Activated T-cell treated with anti-CD3 and anti-CD28 coated beads, Interleukin-2, amount 50 U/mL, for 1 hour (primary cell): ENCODE data around the gene NEK1.
"Not testable (repeated sequence)": the region's sequence is repeated elsewhere in the genome, so short reads cannot be mapped to it uniquely, and the experiment has no call there.

ENCODE experiments used
- DNase-seq: peaks from one replicate; pipeline ENCODE4 v3.0.0-alpha.2; 2020

NEK1 gene

DNA sequence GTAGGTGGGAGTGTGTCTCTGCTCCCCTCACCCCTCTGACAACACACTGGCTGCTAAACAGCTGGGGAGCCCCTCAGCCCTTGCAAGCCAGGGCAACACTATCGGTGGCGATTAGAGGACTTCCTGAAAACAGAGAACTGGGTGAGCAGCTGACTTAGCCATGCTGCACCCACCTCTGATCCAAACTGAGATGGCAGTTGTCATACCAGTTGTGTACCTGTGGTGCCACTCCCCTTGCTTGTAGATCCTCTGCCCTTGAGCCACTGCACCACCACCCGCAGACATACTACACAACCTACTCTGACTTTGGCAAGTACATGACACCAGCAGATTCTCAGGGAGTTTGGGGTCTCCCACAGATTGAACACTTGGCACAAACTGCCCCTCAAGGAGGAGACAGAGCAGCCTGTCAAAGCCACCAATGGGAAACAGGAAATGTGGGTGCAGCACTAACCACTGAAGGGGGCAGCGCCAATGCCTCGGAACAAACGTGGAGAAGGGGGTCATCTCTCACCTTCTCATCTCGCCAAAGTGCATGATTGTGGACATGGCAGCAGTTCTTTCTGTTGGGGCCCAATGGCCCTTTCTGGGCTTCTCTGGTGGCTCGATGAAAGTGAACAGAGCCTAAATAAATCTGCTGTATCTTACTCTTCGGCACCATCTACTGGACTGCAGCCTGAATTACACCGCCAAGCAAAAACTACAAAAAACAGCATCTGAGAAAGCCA, 119.8 kb downstream of the NEK1 start:
- no peak for DNase-seq

DNA sequence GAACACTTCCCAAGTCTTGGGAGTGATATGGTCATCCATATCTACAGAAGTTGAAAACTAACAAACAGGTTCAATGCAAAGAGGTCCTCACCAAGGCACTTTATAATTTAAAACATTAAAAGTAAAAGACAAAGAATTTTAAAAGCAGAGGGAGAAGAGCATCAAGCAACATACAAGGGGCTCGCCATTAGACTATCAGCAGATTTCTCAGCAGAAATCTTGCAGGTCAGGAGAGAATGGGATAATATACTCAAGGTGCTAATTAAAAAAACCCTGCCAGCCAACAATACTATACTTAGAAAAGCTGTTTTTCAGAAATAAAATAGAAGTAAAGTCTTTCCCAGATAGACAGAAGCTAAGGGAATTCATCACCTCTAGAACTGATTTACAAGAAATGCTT, 121.2 kb downstream of the NEK1 start:
- DNase-seq: no peak

DNA sequence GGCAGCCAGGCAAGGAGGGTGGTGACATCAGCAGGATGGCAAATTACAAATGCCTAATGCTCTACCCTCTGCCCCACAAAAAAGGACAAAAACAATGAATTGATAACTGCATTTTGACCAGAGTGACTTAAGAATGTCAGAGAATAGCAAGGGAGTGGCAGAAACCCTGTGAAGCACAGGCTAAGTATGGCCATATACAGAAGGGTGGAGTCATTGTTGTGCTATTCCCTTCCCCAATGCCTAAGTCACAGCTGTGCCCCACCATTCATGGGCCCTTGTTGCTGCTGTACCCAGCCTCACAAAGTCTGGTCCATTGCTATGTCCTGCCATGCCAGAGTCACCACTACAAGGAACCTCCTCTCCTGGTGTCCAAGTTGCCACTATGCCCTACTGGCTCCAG, 123.1 kb downstream of the NEK1 start:
- DNase-seq: no peak

DNA sequence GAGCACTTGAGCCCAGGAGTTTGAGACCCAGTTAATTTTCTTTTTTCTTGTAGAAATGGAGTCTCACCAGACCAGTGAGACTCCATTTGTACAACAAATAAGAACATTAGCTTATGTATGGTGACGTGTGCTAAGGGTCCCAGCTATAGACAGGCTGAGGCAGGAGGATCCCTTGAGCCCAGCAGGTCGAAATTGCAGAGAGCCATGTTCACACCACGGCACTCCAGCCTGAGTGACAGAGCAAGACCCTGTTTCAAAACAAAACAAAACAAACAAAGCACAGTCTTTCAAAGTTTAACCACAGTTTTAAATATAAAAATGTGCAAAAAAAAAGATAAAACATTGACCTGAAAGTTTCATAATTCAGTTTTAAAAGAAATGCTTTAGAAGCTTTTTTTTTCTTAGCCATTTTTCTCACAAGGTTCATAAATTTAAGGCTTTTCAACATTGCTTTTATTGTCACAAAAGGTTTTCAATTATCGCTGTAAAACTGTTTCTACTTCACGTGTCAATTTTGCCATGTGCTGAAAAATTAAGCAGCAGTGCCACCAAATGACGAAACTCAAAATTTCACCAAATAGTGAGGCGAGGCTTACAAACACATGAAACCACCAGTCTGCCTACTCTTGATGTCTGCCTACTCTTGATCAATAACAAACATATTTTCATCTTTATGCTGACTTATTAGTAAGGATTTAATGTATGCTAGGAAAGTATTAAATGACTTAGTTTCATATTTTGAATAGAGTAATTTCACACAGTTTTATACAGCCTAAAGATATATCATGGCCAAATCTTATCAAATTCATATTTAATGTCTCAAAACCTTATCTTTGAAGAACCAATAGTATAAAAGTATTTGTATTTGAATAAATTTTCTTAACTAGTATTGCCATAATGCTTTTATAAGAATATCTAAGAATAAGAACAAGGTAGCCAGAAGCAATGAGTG, 126.3 kb downstream of the NEK1 start:
- DNase-seq: no peak

DNA sequence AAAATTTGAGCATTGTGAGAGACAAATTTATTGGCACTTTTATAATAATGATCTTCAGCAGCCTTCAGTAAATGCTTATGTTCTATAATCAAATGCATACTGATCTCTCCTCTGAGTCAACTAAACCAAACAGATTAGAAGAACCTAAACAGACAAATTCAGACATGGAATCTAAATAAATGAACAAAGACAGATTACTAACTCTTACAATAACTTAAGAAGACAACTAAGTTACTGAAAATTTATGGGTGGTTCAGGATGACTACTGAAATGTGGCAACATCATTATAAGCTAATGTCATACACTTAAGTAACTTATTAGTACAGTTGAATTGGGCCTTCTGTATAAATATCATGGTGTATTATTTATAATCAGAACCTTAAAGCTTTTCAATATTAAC, 127.3 kb downstream of the NEK1 start:
- DNase-seq: no peak

DNA sequence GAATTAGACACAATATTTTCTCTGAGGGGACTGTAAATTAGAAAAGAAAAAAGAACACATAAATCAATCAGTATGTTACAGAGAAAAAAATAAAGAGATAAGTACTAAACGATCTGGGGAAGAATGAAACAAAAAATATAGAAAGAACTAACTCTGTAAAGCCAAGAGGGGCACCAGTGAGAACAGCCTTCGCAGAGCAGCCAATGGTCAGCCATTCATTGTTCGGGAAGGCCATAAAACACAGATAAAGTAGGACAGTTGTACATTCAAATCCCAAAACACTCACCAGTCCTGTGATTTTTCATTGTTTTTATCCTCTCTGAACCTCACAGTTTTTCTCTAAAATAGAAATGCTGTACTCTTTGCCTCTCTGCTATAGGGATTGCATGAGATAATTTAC, 127.9 kb downstream of the NEK1 start:
- no peak for DNase-seq

DNA sequence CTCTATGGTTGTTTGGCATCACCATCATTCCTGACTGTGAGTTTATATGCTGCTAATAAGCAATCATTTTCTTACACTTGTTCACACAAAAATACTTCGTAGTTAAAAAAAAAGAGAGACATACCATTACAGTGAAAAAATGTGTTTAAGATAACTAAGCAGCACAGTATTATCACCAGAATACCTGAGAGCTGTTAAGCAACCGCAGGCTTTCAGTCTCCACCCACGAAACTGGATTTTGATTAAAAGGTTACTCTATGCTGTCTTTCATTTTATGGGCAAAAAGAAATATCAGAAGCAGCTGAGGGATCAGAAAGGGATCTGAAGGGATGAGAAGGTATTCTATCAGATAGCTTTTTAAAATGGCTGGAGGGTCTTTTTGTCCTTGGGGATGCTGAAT, 148.3 kb downstream of the NEK1 start:
- no peak for DNase-seq

DNA sequence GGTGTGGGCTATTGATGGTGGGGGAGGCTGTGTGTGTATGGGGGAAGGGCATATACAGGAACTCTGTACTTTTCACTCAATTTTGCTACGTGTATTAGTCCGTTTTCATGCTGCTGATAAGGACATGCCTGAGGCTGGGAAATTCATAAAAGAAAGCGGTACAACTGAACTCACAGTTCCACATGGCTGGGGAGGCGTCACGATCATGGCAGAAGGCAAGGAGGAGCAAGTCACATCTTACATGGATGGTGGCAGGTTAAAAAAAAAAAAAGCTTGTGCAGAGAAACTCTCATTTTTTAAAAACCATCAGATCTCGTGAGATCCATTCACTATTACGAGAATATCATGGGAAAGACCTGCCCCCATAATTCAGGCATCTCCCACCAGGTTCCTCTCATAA, 152.3 kb downstream of the NEK1 start:
- no peak for DNase-seq

DNA sequence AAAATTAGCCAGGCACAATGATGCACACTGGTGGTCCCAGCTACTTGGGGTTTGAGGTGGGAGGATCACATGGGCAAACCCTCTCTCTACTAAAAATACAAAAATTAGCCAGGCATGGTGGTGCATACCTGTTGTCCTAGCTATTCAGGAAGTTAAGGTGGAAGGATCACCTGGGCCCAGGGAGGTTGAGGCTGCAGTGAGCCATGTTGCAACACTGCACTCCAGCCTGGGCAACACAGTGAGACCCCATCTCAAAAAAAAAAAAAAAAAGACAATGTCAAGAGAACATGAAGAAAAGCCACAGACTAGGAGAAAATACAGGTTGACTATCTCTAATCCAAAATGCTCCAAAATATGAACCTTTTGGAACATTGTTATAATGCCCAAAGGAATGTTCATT, 153.8 kb downstream of the NEK1 start:
- DNase-seq: no peak

DNA sequence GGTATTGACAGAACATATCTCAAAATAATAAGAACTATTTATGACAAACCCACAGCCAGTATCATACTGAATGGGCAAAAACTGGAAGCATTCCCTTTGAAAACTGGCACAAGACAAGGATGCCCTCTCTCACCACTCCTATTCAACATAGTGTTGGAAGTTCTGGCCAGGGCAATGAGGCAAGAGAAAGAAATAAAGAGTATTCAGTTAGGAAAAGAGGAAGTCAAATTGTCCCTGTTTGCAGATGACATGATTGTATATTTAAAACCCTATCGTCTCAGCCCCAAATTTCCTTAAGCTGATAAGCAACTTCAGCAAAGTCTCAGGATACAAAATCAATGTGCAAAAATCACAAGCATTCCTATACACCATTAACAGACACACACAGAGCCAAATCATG, 159.7 kb downstream of the NEK1 start:
- DNase-seq: not testable (repeated sequence)

DNA sequence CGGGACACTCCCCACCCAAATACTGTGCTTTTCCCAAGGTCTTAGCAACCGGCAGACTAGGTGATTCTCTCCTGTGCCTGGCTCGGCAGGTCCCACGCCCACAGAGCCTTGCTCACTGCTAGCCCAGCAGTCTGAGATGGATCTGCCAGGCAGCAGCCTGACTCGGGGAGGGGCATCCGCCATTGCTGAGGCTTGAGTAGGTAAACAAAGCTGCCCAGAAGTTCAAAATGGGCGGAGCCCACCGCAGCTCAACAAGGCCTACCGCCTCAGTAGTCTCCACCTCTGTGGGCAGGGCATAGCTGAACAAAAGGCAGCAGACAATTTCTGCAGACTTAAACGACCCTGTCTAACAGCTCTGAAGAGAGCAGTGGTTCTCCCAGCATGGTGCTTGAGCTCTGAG, 163.4 kb downstream of the NEK1 start:
- not testable (repeated sequence) for DNase-seq

DNA sequence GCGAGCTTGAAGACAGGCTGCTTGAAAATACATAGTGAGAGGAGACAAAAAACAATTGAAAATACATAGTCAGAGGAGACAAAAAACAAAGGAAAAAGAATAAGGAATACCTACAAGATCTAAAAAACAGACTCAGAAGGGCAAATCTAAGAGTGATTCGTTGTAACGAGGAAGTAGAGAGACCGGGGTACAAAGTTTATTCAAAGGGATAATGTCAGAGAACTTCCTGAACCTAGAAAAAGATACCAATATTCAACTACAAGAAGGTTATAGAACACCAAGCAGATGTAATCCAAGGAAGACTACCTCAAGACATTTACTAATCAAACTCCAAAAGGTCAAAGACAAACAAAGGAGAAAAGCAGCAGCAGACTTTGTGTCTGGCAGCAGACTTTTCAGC, 165.6 kb downstream of the NEK1 start:
- no peak for DNase-seq

DNA sequence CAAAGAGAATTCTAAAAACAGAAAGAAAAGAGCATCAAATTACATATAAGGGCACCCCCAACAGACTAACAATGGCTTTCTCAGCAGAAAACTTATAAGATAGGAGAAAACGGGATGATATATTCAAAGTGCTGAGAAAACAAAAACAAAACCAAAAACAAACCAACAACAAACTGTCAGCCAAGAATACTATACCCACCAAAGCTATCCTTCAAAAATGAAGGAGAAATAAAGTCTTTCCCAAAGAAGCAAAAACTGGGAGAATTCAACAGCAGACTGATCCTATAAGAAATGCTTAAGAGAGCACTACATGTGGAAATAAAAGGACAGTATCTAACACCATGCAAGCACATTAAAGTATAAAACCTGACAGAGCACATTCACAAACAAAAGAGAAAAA, 168.6 kb downstream of the NEK1 start:
- DNase-seq: no peak

DNA sequence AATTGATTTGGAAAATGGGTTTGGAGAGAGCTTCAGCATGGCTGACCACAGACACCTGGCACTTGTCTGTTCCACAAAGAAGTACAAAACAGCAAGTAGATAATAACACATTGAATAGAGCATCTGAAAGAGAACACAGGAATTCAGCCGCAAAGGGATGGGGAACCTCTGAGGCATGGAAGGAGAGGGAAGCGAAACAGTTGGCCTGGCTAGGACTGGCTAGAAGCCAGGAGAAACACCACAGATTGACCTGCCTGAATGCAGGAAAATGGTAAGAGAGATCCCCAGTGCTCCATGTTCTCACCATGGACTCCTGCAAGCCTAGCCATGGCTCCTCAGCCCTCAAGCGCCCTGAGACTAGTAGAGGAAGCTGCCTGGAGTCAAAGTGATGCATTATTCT, 171.9 kb downstream of the NEK1 start:
- DNase-seq: no peak

DNA sequence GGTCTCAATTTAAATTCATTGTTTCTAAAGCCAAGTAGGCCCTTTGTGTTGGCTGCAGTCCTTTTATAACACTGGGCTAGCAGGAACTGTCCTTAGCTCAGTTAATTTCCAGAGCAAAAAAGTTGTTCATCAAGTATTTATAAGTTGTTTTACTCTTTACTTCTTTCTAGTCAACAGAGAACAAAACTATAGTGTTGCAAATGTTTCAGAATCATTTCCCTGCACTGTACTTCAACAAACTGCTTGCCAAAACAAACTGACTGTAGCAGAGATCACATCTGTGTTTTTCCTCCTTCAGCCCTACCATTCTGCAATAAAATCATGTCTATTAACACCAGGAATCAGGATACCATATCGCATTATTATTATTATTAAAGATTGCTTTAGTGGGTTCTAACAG, 173.1 kb downstream of the NEK1 start:
- no peak for DNase-seq

DNA sequence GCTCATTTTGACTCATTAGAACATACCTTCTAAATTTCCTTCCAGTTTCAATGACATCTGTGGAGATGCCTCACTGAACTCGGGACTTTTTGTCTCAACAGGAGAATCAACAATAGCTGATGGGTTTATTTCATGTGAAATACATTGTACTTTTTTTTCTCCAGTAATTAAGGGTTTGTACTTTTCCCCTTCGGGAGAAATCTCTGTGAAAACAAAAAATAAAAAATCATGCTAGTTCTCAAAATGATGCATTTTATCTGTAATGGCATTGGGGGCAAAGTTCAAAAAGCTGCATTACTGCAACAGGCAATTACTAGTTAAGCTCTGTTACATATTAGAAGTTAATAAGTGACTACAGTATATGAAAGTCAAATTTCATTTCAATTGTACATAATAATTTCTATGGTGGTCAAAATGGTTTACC, 174.3 kb downstream of the NEK1 start:
- DNase-seq: no peak

DNA sequence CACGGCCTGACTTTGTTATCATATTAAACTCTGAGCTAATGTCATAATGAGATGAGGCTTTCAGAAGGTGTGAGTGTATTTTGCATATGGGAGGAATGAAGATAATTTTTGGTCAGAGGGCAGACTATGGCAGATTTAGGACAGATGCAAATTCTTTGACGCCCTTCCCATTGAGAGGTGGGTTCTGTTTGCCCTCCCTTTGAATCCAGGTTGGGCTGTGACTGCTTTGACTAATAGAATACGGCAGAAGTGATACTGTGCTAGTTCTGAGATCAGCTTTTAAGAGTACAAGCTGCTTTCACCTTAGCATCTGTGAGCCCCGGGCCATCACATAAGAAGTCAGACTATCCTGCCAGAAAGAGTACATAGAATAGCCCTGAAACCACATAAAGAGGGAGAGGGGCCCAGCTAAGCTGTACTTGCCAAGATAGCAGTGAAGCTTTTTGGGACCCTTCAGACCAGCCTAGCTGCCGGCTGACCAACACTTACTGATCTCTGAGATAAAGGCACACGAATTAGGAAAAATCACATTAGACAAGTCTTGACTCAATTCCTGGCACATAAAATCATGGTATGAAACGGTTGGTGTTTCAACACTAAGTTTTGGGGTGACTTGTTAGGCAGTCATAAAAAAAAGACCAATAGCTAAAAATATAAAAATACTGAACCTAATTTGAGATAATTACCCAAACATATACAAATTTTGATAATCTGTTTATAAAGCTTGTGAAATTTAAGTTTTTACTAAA, 174.9 kb downstream of the NEK1 start:
- DNase-seq: no peak

DNA sequence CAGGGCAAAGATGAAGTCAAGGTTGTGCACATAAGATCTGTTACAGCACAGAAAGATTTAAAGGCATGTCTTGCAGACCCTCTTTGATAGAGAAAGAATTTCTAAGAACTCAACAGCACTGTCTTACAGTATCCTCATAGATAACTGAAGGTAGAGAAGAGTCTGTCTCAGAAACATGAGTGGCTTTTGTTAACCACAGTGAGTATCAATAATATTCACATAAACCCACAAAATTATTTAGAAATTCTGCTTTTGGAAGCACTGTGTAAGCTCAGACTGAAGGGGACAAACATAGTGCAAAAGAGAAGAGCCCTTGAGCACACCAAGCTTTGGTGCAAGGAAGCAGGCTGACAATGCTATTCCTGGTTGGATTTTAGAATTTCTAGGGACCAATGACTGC, 175.6 kb downstream of the NEK1 start:
- DNase-seq: no peak

DNA sequence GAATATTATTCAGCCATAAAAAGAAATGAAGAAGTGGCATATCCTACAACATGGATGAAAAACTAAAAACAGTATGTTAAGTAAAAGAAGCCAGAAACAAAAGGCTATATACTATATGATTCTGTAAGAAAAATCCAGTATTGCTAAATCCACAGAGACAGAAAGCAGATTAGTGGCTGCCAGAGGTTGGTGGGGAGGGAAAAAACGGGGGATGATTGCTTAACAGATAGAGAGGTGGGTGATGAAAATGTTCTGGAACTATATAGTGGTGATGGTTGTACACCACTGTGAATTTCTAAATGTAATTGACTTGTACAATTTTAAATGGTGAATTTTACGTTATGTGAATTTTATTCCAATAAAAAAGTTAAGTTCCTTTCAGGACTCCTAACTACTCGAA, 184.0 kb downstream of the NEK1 start:
- DNase-seq: no peak

DNA sequence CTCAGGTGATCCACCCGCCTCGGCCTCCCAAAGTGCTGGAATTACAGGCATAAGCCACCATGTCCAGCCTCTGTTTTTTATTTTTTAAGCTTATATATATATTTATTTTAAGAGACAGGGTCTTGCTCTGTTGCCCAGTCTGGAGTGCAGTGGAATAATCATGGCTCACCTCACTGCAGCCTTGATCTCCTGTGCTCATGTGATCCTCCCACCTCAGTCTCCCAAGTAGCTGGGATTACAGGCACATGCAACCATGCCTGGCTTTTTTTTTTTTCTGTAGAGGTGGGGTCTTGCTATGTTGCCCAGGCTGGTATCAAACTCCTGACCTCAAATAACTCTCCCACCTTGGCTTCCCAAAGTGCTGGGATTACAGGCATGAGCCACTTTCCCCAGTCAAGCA, 184.7 kb downstream of the NEK1 start:
- not testable (repeated sequence) for DNase-seq

DNA sequence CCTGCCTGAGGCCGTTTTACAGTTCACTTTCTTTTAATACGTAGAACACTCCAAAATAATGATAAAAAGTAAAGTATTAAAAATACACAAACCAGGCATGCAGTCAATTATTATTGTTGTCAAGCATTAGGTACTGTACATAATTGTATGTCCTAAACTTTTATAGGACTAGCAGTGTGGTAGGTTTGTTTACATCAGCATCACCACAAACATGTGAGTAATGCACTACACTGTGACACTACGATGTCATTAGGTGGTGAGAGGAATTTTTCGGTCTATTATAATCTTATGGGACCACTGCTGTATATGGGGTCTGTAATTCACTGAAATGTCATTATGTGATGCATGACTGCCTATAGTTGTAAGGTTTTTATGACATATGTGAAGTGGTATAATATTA, 192.1 kb downstream of the NEK1 start:
- no peak for DNase-seq

DNA sequence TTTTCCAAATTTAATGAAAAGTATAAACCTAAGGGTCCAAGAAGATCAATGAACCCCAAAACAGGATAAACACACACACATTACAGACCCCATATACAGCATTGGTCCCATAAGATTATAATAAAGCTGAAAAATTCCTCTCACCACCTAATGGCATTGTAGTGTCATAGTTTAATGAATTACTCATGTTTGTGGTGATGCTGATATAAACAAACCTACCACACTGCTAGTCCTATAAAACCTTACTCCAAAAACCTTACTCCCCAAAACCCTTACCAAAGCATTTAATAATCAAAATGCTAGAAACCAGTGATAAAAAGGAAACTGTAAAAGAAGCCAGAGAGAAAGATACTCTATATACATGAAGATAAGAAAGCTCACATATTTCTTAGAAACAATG, 193.5 kb downstream of the NEK1 start:
- DNase-seq: no peak

DNA sequence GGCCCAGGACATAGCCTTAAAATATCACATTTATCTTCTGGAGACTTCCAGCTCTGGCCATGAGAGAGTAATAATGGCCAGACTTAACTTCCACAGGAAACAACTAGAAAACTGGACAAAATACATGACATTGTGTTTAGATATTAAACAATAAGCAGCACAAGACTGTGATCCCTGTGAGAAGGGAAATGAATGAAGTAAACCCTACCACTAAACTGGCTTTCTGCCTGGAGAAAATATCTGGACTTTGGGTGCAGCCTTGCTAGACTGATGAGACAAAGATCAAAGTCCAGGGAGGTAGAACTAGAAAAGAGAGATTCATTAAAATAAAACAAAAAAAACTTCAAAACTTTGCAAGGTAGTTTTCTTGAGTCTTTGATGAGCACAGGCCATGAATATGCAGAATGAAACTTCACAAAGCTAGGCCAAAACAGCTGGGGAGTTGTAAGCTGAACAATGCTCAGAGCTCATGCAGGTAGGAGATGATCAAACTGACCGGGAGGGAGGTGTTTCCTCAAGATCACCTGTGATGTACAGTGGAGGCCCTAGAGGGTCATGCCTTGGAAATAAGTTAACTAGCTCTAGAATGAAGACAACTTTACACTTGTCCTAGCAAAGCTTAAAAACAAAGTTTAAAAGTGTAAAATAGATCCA, 194.6 kb downstream of the NEK1 start:
- no peak for DNase-seq
